ENCODE results near the gene IDI1.

GRCh38 chr10:1009071-1009494 lies 39.8 kb downstream of the IDI1 start:
- TF ChIP-seq CTCF (IDR thresholded peaks at IDR 0.05) (no peak), POLR2A (IDR thresholded peaks at IDR 0.05) (no peak)
